Adrenal gland (tissue), 5 donors: ENCODE results near the gene OPN1MW3.

Experiments used
- POLR2A ChIP-seq, 2 donors: fragments of 450-650 bp; IDR thresholded peaks; one replicate each; pipeline ENCODE4 v1.6.1; 2017; ENCODE audit warnings: antibody characterized with exemption in 2 of 2, mild to moderate bottlenecking in 2 of 2, moderate library complexity in 1 of 2
- TF ChIP-seq, protein P1 (sequence below), 6 experiments: fragments of 450-650 bp in 4 of 6; fragments of 200-600 bp in 2 of 6; sonication (generic) in 1 of 6; IDR thresholded peaks; 1 replicate in 5 of 6; 2 replicates in 1 of 6; pipeline versions ENCODE4 v1.5.1 to v1.8.0; 2016 to 2021; ENCODE audit warnings: antibody characterized with exemption in 6 of 6, mild to moderate bottlenecking in 2 of 6, moderate library complexity in 1 of 6
- donor health status: DM: no; HTN: no; CAD: no.

DNA sequence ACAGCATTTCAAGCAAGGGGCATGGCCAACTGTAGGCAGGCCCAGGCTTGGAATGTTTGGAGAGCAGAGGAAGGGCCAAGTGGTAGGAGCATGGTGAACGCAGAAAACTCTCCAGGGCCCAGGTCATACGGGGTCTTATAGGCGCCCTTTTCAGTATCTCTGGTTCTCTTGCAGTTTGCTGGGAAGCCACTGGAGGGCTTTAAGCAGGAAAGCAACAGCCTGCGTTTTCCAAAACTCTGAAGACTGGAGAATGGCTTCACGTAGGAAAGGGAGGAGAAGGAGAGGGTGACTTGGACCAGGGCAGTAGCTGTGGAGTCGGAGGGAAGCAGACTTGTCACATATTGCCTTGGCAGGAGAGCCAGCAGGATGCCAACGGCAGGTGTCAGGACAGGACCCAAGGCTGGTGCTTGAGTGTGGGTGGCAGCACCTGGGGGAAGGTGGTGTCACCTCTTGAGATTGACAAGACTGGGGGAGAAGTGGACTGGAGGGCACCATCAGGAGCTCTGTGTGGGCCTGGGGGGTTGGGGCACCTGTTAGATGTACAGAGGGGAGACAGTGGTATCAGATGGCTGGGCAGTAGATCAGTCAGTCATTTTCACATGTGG, 60.1 kb downstream of the OPN1MW3 start:
- TF ChIP-seq POLR2A (IDR thresholded peaks at IDR 0.05): no peak
- TF ChIP-seq, protein P1, sequence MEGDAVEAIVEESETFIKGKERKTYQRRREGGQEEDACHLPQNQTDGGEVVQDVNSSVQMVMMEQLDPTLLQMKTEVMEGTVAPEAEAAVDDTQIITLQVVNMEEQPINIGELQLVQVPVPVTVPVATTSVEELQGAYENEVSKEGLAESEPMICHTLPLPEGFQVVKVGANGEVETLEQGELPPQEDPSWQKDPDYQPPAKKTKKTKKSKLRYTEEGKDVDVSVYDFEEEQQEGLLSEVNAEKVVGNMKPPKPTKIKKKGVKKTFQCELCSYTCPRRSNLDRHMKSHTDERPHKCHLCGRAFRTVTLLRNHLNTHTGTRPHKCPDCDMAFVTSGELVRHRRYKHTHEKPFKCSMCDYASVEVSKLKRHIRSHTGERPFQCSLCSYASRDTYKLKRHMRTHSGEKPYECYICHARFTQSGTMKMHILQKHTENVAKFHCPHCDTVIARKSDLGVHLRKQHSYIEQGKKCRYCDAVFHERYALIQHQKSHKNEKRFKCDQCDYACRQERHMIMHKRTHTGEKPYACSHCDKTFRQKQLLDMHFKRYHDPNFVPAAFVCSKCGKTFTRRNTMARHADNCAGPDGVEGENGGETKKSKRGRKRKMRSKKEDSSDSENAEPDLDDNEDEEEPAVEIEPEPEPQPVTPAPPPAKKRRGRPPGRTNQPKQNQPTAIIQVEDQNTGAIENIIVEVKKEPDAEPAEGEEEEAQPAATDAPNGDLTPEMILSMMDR (IDR thresholded peaks at IDR 0.05): peak; percentile 17 to 51 (median 44)
